Transverse colon (tissue), 4 donors: Measurements from ENCODE around the gene ATP1B3. TPM values are rescaled to one million over a fixed set of nuclear protein-coding genes. Genes with fewer than 3 reads are reported as not detected.

Experiments
- DNase-seq: peaks from one replicate; pipeline ENCODE4 v3.0.0-alpha.2; 2019
- H3K27ac ChIP-seq, 4 donors: fragments of 200-600 bp; sonication (generic); 2 replicates each; pipeline ENCODE4 v1.5.1; 2016 to 2018; ENCODE audit warnings: inconsistent platforms in 4 of 4
- H3K27me3 ChIP-seq: fragments of 200-600 bp; sonication (generic); 2 replicates; pipeline ENCODE4 v1.5.1; 2017; ENCODE audit warnings: inconsistent platforms
- H3K36me3 ChIP-seq, 4 donors: fragments of 200-600 bp; sonication (generic); 2 replicates each; pipeline ENCODE4 v1.5.1; 2017 to 2019; ENCODE audit warnings: inconsistent platforms in 4 of 4
- H3K4me1 ChIP-seq, 4 donors: fragments of 200-600 bp; sonication (generic); 2 replicates each; pipeline ENCODE4 v1.5.1; 2017 to 2020; ENCODE audit warnings: inconsistent platforms in 4 of 4
- H3K4me3 ChIP-seq, 4 donors: fragments of 200-600 bp; sonication (generic); 1 replicate in 1 of 4; 2 replicates in 3 of 4; pipeline versions ENCODE4 v1.5.1 to v1.6.1; 2017 to 2019; ENCODE audit warnings: inconsistent platforms in 4 of 4
- H3K9me3 ChIP-seq, 2 donors: fragments of 200-600 bp; sonication (generic); 2 replicates each; pipeline ENCODE4 v1.5.1; 2017 to 2019; ENCODE audit warnings: inconsistent platforms in 2 of 2
- EP300 ChIP-seq: sonication (generic); formaldehyde crosslinking; IDR thresholded peaks from one replicate; pipeline ENCODE4 v1.6.1; 2017; ENCODE audit warnings: antibody characterized with exemption, low read depth
- POLR2A ChIP-seq: fragments of 450-650 bp; IDR thresholded peaks from one replicate; pipeline ENCODE4 v1.6.1; 2016; ENCODE audit warnings: antibody characterized with exemption, mild to moderate bottlenecking, moderate library complexity
- POLR2AphosphoS5 ChIP-seq, 3 donors: sonication (generic); formaldehyde crosslinking; IDR thresholded peaks; one replicate each; pipeline ENCODE4 v1.6.1; 2016; ENCODE audit warnings: antibody characterized with exemption in 3 of 3
- WGBS, 2 donors: methylation state at CpG; one replicate each; pipeline ENCODE4 v1.1.5; 2018; ENCODE audit warnings: low coverage in 1 of 2; 5-methylcytosine and 5-hydroxymethylcytosine counted together
- in situ Hi-C, 4 donors: fragments of 200-750 bp; cut with MboI; loops; one replicate each; pipeline versions ENCODE4 v1.15.0 to v1.15.1; 2017; ENCODE audit warnings: low sequenced_read_pairs in 3 of 4, low pct_ligation_motif_present in 1 of 4, low pct_unique_long_range_greater_than_20kb in 1 of 4
- intact Hi-C: fragments of 100-400 bp; cut with DNase I; formaldehyde crosslinking; loops from one replicate; pipeline ENCODE4 v1.15.1; 2023; ENCODE audit warnings: low total_unique reads
- total RNA-seq, 4 donors: library from RNA; depleted of rRNA; stranded (reverse); fragments of >200 nt; gene quantifications; one replicate each; pipeline ENCODE4 v1.1.0, GENCODE V29; 2016
- TF ChIP-seq, protein P1 (sequence below), 5 experiments: fragments of 200-600 bp in 3 of 5; fragments of 450-650 bp in 2 of 5; sonication (generic) in 3 of 5; IDR thresholded peaks; 1 replicate in 2 of 5; 2 replicates in 3 of 5; pipeline ENCODE4 v1.5.1; 2016 to 2017; ENCODE audit warnings: antibody characterized with exemption in 5 of 5, inconsistent platforms in 3 of 5, mild to moderate bottlenecking in 2 of 5, moderate library complexity in 1 of 5

The ATP1B3 gene
- total RNA-seq, 4 donors from 2014 or later, result 79.6 to 251 (median 196) TPM

DNA sequence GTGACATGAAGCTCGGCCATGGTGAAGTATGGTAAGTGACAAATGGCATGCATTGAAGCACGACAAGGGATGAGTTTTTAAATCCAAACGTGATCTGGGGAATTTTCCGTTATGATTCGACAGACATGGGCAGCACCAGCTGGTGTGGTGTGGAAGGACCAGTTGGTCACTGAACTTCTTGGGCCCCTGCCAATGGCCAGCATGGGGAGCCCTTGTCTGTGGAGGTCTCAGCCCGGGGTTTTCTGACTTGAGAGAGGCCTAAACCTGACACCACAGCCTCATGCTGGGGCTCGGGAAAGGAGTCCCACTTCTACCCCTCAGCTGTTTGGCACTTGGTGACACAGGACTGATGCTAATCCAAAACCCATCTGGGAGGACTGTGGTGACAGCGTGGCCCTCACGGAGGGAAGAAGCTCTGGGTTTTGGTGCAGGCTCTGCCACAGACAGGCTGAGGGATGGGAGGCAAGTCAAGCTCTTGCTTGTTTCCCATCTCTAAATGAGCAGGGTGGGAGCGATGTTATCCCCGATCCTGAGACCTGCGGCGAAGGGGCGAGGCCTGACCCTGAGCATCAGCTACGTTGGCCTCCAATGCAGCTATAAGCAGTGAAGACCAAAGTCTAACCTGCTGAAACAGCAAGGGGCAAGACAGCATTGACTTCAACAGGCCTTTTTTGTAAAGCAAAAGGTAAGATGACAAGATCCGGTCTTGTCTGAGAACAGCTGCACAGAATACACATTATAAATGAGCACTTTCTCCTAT is 69.5 kb downstream of the ATP1B3 start:
- Histone ChIP-seq H3K4me3 (no peak overlapping the region), H3K36me3 (no peaks in the 10 kb centered on the region), H3K27me3 (no peaks in the 10 kb centered on the region), H3K27ac (no peak overlapping the region), H3K9me3 (no peaks in the 10 kb centered on the region), H3K4me1 (peaks cover 5 to 20% (median 12%) of the 10 kb centered on the region in 4 donors)
- DNase-seq, result no peak
- TF ChIP-seq POLR2AphosphoS5 (IDR thresholded peaks at IDR 0.05), result no peak
- TF ChIP-seq, protein P1, sequence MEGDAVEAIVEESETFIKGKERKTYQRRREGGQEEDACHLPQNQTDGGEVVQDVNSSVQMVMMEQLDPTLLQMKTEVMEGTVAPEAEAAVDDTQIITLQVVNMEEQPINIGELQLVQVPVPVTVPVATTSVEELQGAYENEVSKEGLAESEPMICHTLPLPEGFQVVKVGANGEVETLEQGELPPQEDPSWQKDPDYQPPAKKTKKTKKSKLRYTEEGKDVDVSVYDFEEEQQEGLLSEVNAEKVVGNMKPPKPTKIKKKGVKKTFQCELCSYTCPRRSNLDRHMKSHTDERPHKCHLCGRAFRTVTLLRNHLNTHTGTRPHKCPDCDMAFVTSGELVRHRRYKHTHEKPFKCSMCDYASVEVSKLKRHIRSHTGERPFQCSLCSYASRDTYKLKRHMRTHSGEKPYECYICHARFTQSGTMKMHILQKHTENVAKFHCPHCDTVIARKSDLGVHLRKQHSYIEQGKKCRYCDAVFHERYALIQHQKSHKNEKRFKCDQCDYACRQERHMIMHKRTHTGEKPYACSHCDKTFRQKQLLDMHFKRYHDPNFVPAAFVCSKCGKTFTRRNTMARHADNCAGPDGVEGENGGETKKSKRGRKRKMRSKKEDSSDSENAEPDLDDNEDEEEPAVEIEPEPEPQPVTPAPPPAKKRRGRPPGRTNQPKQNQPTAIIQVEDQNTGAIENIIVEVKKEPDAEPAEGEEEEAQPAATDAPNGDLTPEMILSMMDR (IDR thresholded peaks at IDR 0.05), result no peak
- TF ChIP-seq POLR2A, result no peak
- TF ChIP-seq EP300, result no peak
- WGBS, 2 donors, result 87 to 100% methylated on average over 1 to 16 of the region's 16 CpGs
- intact Hi-C loops, result no loop called here
- in situ Hi-C loops, result no loop called here

DNA sequence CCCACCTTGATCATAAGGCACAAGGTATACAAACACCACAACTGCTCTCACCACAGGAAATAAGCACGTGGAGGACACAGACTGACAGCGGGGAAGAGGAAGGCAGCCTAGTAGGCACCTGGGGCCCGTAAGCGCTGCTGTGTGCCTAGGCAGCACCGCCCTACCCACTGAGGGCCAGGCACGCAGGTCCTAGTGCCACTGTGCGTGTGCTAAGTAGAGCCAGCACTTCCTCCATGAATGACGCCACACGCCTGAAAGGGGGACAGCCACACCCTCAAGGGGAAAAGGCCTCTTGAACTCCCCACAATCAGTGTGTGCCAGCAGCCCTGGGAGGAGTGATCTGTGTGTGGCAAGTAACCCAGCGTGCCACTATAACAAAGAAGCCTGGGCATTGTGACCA is 73.0 kb downstream of the ATP1B3 start:
- DNase-seq, result no peak
- Histone ChIP-seq H3K9me3 (no peaks in the 10 kb centered on the region), H3K4me3 (no peak overlapping the region), H3K27ac (no peak overlapping the region), H3K27me3 (no peaks in the 10 kb centered on the region), H3K4me1 (peaks cover 0 to 13% (median 7%) of the 10 kb centered on the region in 4 donors), H3K36me3 (no peaks in the 10 kb centered on the region)
- intact Hi-C loops, result no loop called here
- TF ChIP-seq, protein P1 (IDR thresholded peaks at IDR 0.05), result no peak
- no peak for TF ChIP-seq POLR2AphosphoS5 (IDR thresholded peaks at IDR 0.05)
- no peak for TF ChIP-seq EP300
- no peak for TF ChIP-seq POLR2A
- in situ Hi-C loops, result no loop called here
- 85% methylated on average over 10 of the region's 10 CpGs; no CpG with 5 or more reads in 1 of the 2 donors for WGBS, 2 donors

DNA sequence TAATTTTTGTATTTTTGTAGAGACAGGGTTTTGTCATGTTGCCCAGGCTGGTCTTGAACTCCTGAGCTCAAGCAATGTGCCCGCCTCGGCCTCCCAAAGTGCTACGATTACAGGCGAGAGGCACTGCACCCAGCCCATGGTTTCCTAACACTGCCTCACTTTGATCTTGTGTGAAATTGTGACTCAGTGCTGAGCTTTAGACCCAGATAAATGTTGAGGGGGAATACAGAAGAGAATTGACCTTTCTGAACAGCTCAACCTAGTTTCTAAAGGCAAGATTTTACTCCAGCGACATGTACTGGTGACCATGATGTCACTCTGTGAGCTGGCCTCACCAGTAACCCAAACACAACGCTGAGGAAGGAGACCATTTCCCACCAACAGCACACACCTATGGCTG is 73.5 kb downstream of the ATP1B3 start:
- DNase-seq, result no peak
- no peaks in the 10 kb centered on the region for H3K27me3 ChIP-seq
- in situ Hi-C loops, result no loop called here
- H3K4me1 ChIP-seq, result peaks cover 0 to 13% (median 7%) of the 10 kb centered on the region in 4 donors
- H3K36me3 ChIP-seq, result no peaks in the 10 kb centered on the region
- H3K27ac ChIP-seq, result no peak overlapping the region
- no peak overlapping the region for H3K4me3 ChIP-seq
- WGBS, 2 donors, result 86 to 87% methylated on average over 2 to 6 of the region's 6 CpGs
- no peaks in the 10 kb centered on the region for H3K9me3 ChIP-seq
- TF ChIP-seq EP300 (no peak), POLR2AphosphoS5 (IDR thresholded peaks at IDR 0.05) (no peak), POLR2A (no peak)
- TF ChIP-seq, protein P1 (IDR thresholded peaks at IDR 0.05), result no peak
- intact Hi-C loops, result no loop called here

DNA sequence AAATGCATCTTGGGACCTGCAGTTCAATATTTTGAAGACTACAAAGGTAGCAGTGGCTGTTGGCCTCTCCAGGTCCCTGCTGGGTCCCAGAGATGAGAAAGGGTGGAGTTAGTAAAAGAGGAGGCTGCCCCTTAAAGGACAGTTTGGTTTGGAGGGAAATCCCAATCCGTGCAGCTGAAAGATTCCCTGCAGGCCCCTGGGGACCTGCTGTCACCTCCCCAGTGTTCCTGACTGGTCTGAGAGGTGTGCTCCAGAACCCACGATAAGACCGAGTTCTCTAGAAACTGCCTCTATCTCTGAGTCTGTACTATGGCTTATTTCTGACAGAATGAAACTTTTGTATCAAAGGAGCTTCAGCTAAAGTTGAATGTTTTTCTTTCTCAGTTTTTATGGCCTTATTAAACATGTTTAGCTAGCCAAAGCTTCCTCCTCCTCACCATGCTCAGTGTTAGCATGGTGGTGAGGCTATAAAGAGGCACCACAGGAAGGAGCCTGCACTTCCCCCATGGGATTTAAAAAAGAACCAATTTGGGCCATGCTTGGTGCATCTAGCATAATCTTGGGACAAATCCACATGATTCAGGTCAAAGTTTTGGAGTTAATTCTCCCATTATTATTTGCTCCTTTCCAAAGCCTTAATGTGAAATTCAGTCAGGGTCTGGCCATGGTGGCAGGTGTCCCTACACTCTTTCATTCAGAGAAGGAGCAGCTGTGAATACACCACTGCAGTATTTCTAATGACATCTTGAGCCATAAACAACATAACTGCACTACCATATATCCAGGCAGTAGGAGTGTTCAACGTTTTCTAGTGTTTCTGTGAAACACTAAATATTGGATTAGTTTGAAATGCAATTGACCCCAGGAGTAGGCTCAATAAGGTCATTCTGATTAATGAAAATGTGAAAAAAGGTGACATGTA is 74.4 kb downstream of the ATP1B3 start:
- H3K4me1 ChIP-seq, result peaks cover 0 to 13% (median 7%) of the 10 kb centered on the region in 4 donors
- intact Hi-C loops (no loop called here), in situ Hi-C loops (no loop called here)
- no peaks in the 10 kb centered on the region for H3K9me3 ChIP-seq
- H3K4me3 ChIP-seq, result no peak overlapping the region
- TF ChIP-seq POLR2AphosphoS5 (IDR thresholded peaks at IDR 0.05) (no peak), POLR2A (no peak), EP300 (no peak)
- TF ChIP-seq, protein P1 (IDR thresholded peaks at IDR 0.05), result no peak
- H3K27ac ChIP-seq, result peak overlapping the region in 3 of 4 donors; percentile 10 to 55 (median 34)
- H3K36me3 ChIP-seq, result no peaks in the 10 kb centered on the region
- no peak for DNase-seq
- no peaks in the 10 kb centered on the region for H3K27me3 ChIP-seq
- WGBS, 2 donors, result 37 to 42% methylated on average over 2 to 4 of the region's 4 CpGs
